Fibroblast of mammary gland (primary cell): ENCODE data around the gene RPUSD1.
"Not testable (repeated sequence)": the region's sequence is repeated elsewhere in the genome, so short reads cannot be mapped to it uniquely, and the experiment has no call there.

Experiments
- DNase-seq: peaks from one replicate; pipeline ENCODE4 v3.0.0-alpha.2; 2010; ENCODE audit warnings: low read depth
- H3K4me3 ChIP-seq: 2 replicates; pipeline ENCODE4 v1.5.1; 2011; ENCODE audit warnings: low read depth, mild to moderate bottlenecking, low read length, moderate library complexity; ENCODE audit not compliant: control insufficient read depth
- TF ChIP-seq, protein P1 (sequence below): conservative IDR thresholded peaks from 2 replicates; pipeline ENCODE4 v1.5.1; 2011; ENCODE audit warnings: low read depth, low read length, inconsistent platforms; ENCODE audit not compliant: control insufficient read depth, insufficient read depth

RPUSD1 gene

DNA sequence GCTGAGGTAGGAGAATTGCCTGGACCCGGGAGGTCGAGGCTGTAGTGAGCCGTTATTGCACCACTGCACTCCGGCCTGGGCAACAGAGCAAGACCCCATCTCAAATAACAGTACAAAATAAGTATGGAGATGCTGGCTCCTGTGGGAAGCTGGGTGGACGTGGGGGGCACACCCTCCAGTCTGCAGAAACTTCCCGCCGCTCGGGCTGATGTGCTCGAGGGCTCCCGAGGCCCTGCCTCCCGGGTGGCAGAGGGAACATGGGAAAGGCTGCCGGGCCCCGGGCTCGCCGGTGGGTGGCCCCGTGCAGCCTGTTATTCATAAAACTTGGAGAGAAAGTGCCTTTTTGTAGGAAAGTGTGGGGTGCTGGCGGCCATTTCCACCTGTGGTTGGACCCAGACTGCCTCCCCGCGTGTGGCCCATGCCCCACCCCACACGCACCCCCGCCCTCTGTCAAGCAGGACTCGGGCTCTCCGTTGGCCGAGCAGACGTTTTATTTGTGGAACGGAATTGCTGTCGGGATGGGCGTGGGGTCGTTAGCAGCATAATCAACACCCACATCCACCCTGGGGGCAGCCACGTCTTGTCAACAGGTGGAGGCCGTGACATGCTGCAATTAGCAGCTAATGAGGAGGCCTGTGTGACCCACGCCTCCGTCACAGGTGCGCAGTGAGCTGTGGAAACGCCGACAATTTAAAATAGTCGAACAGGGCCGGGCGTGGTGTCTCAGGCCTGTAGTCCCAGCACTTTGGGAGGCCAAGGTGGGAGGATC lies 40.0 kb downstream of the RPUSD1 start:
- TF ChIP-seq, protein P1, sequence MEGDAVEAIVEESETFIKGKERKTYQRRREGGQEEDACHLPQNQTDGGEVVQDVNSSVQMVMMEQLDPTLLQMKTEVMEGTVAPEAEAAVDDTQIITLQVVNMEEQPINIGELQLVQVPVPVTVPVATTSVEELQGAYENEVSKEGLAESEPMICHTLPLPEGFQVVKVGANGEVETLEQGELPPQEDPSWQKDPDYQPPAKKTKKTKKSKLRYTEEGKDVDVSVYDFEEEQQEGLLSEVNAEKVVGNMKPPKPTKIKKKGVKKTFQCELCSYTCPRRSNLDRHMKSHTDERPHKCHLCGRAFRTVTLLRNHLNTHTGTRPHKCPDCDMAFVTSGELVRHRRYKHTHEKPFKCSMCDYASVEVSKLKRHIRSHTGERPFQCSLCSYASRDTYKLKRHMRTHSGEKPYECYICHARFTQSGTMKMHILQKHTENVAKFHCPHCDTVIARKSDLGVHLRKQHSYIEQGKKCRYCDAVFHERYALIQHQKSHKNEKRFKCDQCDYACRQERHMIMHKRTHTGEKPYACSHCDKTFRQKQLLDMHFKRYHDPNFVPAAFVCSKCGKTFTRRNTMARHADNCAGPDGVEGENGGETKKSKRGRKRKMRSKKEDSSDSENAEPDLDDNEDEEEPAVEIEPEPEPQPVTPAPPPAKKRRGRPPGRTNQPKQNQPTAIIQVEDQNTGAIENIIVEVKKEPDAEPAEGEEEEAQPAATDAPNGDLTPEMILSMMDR: no peak
- no peak for DNase-seq
- H3K4me3 ChIP-seq: no peak overlapping the region

DNA sequence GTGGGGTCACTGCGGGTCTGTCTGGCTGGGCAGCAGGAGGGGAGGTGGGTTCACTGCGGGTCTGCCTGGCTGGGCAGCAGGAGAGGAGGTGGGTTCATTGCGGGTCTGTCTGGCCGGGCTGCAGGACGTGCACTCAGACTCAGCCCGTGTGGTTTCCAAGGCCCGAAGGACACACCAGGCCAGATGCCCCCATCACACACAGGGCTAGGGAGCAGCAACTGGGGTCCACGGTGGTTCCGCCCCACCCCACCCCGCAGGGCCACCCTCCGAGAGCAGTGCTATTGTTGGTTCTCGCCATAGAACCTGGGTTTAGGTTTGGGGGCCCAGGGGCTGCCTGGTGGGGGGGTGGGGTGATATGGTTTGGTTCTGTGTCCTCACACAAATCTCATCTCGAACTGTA lies 41.5 kb downstream of the RPUSD1 start:
- no peak for DNase-seq
- no peak overlapping the region for H3K4me3 ChIP-seq
- TF ChIP-seq, protein P1: no peak

DNA sequence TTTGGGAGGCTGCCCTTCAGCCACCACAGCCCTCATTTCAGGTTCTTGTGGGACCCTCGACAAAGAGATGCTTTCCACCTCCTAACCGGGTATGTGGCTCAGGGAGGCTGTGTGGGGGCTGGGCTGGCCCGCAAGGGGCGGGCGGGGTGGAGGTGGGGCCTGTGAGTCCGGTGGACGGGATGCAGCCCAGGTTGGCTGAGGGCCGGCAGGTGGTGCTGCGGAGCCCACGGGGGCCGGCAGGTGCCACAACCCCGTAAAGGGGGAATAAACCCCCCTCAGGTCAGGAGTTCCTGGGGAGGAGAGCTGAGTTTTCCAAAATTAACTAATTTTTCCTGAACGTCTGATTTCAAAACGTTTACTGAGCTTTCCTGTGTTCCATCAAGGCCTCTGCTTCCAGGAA lies 42.4 kb downstream of the RPUSD1 start:
- no peak overlapping the region for H3K4me3 ChIP-seq
- no peak for DNase-seq
- TF ChIP-seq, protein P1: no peak

DNA sequence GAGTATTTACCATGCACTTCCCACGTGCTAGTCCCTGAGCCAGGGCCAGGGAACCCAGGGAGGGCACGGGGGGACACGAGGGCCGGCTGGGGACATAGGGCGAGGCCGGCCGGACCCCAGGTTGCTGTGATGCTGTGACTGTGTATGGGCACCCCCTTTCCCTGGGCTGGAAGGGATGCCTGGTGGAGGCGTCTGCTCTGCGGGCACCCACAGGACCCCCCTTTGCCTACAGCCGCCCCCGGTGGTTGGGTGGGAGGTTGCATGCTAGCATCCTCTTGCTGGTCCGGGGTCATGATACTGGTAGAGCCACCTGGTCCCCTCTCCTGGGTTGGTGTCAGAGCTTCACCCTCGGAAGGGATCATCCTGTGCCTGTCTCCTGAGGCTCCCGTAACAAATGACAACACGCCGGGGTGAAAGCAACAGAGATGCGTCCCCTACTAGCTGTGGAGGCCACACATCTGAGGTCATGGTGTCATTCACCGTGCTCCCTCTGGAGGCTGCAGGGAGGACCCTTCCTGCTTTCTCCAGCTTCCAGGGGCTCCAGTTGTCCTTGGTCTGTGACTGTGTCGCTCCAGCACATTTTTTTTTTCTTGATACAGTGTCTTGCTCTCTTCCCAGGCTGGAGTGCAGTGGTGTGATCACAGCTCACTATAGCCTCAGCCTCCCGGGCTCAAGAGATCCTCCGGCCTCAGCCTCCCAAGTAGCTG lies 44.2 kb downstream of the RPUSD1 start:
- no peak overlapping the region for H3K4me3 ChIP-seq
- TF ChIP-seq, protein P1: no peak
- DNase-seq: no peak

DNA sequence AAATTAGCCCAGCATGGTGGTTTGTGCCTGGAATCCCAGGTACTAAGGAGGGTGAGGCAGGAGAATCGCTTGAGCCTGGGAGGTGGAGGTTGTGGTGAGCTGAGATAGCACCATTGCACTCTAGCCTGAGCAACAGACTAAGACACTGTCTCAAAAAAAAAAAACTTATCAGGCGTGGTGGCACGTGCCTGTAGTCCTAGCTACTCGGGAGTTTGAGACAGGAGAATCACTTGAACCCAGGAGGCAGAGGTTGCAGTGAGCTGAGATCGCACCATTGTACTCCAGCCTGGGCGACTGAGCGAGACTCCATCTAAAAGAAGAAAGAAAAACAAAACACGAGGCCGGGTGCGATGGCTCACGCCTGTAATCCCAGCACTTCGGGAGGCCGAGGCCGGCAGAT lies 45.3 kb downstream of the RPUSD1 start:
- not testable (repeated sequence) for H3K4me3 ChIP-seq, DNase-seq

DNA sequence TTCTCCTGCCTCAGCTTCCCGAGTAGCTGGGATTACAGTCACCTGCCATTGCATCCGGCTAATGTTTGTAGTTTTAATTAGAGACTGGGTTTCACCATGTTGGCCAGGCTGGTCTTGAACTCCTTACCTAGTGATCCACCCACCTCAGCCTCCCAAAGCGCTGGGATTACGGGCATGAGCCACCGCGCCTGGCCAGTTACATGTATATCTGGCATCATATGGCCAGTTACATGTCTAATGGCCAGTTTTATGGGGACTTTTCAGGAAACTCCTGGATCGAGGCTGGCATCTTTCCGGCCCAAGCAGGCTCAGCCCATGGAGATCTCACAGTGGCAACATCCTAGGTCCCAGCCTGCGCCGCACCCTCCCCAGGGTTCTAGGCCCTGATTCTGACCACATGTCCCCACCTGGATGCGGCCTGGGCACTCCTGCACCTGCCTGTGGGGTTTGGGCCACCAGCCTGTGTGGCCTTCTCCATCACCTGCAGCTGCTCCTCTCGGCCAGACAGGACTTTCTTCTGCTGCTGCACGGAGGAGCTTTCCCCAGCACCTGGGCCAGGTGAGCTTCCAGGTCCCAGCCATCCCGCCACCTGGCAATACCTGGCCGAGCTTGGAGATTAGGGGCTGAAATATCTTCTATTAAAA lies 46.1 kb downstream of the RPUSD1 start:
- TF ChIP-seq, protein P1: no peak
- DNase-seq: no peak
- no peak overlapping the region for H3K4me3 ChIP-seq
